NK-92 (cell line): ENCODE measurements around the gene LYRM1.

Experiments
- DNase-seq: peaks from one replicate; lab custom pipeline; 2025; ENCODE audit not compliant: unreplicated experiment; lab: John Stamatoyannopoulos, UW

Gene LYRM1

GRCh38 chr16:20871941-20872815 lies 28.4 kb upstream of the LYRM1 start:
- DNase-seq: no peak

- DNase-seq: no peak
These were observed 27.2 kb upstream of the LYRM1 start for GRCh38 chr16:20873331-20873730.

GRCh38 chr16:20874088-20874581 lies 26.4 kb upstream of the LYRM1 start:
- DNase-seq: no peak

GRCh38 chr16:20875355-20875650 lies 25.3 kb upstream of the LYRM1 start:
- DNase-seq: no peak

GRCh38 chr16:20878682-20879147 lies 21.9 kb upstream of the LYRM1 start:
- no peak for DNase-seq

GRCh38 chr16:20879175-20880040 lies 21.2 kb upstream of the LYRM1 start:
- no peak for DNase-seq

- no peak for DNase-seq
These were observed 19.6 kb upstream of the LYRM1 start for GRCh38 chr16:20880867-20881502.

GRCh38 chr16:20881503-20881878 lies 19.1 kb upstream of the LYRM1 start:
- no peak for DNase-seq

GRCh38 chr16:20883554-20884239 lies 16.9 kb upstream of the LYRM1 start:
- DNase-seq: no peak

GRCh38 chr16:20884240-20884556 lies 16.4 kb upstream of the LYRM1 start:
- no peak for DNase-seq

GRCh38 chr16:20886320-20886719 lies 14.3 kb upstream of the LYRM1 start:
- no peak for DNase-seq

GRCh38 chr16:20887207-20887606 lies 13.4 kb upstream of the LYRM1 start:
- no peak for DNase-seq

- no peak for DNase-seq
These were observed 10.8 kb upstream of the LYRM1 start for GRCh38 chr16:20889625-20890275.

- no peak for DNase-seq
These were observed 6.2 kb upstream of the LYRM1 start for GRCh38 chr16:20894388-20894787.

- no peak for DNase-seq
These were observed 3.2 kb upstream of the LYRM1 start for GRCh38 chr16:20897253-20897897.

- DNase-seq: no peak
These were observed 2.6 kb upstream of the LYRM1 start for GRCh38 chr16:20897922-20898321.

- DNase-seq: no peak
These were observed 1.5 kb upstream of the LYRM1 start for GRCh38 chr16:20899071-20899470.

GRCh38 chr16:20899477-20900298 lies 883 bp upstream of the LYRM1 start:
- DNase-seq: no peak

GRCh38 chr16:20901068-20901435 lies 481 bp downstream of the LYRM1 start:
- DNase-seq: no peak
